ENCODE results near the gene PITRM1.

PITRM1 gene

DNA sequence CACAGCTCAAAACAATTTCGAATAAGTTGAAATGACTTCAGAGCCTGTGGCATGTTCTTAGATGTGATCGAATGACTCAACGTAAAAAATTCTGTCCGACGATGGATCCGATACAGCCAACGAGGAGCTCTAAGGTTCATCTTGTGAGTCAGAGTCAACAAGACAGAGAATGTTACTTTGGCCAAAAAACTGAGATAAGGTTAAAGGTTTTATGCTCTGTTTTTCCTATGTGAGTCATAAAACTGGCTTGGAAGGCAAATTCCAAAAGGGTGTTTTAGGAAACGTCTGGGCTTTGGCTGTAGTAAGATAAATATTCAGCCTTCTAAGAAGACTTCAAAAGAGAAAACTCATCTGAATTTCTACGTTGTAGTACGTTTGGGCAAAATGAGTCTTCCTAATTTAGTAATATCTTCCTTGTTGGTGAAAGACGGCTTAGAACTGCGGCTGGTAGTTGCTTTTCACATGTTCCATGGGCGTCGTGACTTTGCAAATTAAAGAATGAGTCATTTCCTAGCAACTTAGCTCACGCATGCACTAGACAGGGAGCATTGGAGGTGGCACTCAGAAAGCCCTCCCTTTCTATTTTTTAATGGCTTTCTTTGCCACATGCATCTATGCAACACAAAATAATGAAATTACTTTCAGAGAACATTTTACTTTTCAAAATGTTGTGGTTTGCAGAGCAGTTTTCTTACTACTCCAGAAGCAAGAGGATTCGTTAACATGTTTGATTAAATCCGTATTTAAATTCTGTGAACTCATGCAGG is 77.0 kb downstream of the PITRM1 start:
- DNase-seq, result peak; percentile 83
- H2BK120ac ChIP-seq (ENCODE audit: low read depth, low read length), result no peak overlapping the region
- peak overlapping the region; percentile 68 for H3K27ac ChIP-seq (ENCODE audit: low read depth, low read length)
- peak overlapping the region; percentile 77 for H3K18ac ChIP-seq (ENCODE audit: low read length)
- H4K8ac ChIP-seq (ENCODE audit: low read depth, low read length), result no peak overlapping the region
- H3K79me2 ChIP-seq (ENCODE audit: control insufficient read depth, insufficient read depth, low read length), result peaks cover 17% of the 10 kb centered on the region
- no peak overlapping the region for H3K9ac ChIP-seq (ENCODE audit: low read length)
- no peak overlapping the region for H3K4me2 ChIP-seq (ENCODE audit: low read length)
- H3K23ac ChIP-seq (ENCODE audit: low read length), result no peak overlapping the region
- H3K27me3 ChIP-seq (ENCODE audit: insufficient read depth, low read length, poor library complexity), result no peaks in the 10 kb centered on the region
- H3K4me1 ChIP-seq (ENCODE audit: control insufficient read depth, low read depth, low read length), result peaks cover 21% of the 10 kb centered on the region
- H3K4me3 ChIP-seq (ENCODE audit: low read length), result no peak overlapping the region
- no peak overlapping the region for H2AK5ac ChIP-seq (ENCODE audit: low read length)
- H2BK5ac ChIP-seq (ENCODE audit: low read length), result peak overlapping the region; percentile 8
- H3K79me1 ChIP-seq (ENCODE audit: low read length), result peaks cover 20% of the 10 kb centered on the region
- no peak overlapping the region for H2BK15ac ChIP-seq (replicated peaks; ENCODE audit: low read depth)
- H3K56ac ChIP-seq (ENCODE audit: low read length), result peak overlapping the region; percentile 17
- peaks cover 2% of the 10 kb centered on the region for H3K36me3 ChIP-seq (ENCODE audit: control insufficient read depth, insufficient read depth, low read length)
- no peak overlapping the region for H4K5ac ChIP-seq (ENCODE audit: low read length)
- WGBS (ENCODE audit: extremely low coverage, insufficient coverage, low lambda C conversion rate), result no CpG with 5 or more reads among the region's 17 CpGs
- H3K4ac ChIP-seq (ENCODE audit: low read depth, low read length), result no peak overlapping the region

DNA sequence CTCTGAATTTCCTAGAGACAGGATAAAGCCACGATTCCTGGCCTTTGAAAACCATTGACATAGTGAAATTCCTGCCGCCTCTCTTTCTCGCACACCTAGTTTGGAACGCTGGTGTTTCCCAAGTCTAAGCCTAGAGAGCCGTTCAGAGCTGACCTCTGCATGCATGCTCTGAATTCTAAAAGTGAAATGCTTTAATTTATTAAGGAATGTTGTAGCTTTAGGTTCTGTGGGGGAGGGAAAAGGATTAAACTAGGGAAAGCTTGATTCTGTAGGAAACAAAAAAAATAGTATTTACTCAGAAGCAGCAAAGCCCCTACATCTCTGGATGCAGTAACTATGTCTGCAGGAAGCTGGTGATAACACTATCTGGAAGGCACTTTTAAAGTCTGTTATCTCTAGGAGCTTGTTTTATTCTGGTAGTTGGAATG is 78.0 kb downstream of the PITRM1 start:
- Histone ChIP-seq H3K27me3 (ENCODE audit: insufficient read depth, low read length, poor library complexity) (no peaks in the 10 kb centered on the region), H2BK5ac (ENCODE audit: low read length) (peak overlapping the region; percentile 12), H3K79me1 (ENCODE audit: low read length) (peaks cover 24% of the 10 kb centered on the region), H4K5ac (ENCODE audit: low read length) (no peak overlapping the region), H3K27ac (ENCODE audit: low read depth, low read length) (peak overlapping the region; percentile 68), H3K4me2 (ENCODE audit: low read length) (no peak overlapping the region), H2BK15ac (replicated peaks; ENCODE audit: low read depth) (no peak overlapping the region), H2BK120ac (ENCODE audit: low read depth, low read length) (no peak overlapping the region), H2AK5ac (ENCODE audit: low read length) (no peak overlapping the region), H3K56ac (ENCODE audit: low read length) (peak overlapping the region; percentile 49), H3K4ac (ENCODE audit: low read depth, low read length) (no peak overlapping the region), H3K23ac (ENCODE audit: low read length) (no peak overlapping the region), H3K4me1 (ENCODE audit: control insufficient read depth, low read depth, low read length) (peaks cover 25% of the 10 kb centered on the region), H3K9ac (ENCODE audit: low read length) (no peak overlapping the region), H3K36me3 (ENCODE audit: control insufficient read depth, insufficient read depth, low read length) (peaks cover under 1% of the 10 kb centered on the region), H4K8ac (ENCODE audit: low read depth, low read length) (no peak overlapping the region), H3K18ac (ENCODE audit: low read length) (peak overlapping the region; percentile 60), H3K79me2 (ENCODE audit: control insufficient read depth, insufficient read depth, low read length) (peaks cover 23% of the 10 kb centered on the region), H3K4me3 (ENCODE audit: low read length) (no peak overlapping the region)
- WGBS (ENCODE audit: extremely low coverage, insufficient coverage, low lambda C conversion rate), result no CpG with 5 or more reads among the region's 5 CpGs
- peak; percentile 92 for DNase-seq

DNA sequence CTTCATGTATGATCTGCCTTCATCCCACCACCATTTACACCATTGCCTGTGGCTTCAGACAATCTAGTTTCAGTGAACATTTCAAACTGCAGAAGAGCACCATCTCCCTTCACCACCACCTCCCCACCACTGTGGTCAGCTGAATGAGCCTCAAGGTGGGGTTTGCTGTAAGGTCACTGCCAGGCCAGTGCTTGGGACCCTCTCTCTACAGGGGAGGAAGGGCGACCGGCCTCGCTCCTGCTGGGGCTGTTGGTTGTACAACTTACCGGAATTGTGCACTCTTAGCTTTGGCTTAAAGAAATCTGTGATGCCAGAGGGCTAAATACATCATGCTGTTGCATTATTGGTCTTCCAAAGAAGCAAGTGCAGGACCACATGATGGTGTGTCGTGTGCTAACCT is 78.6 kb downstream of the PITRM1 start:
- H2BK5ac ChIP-seq (ENCODE audit: low read length), result peak overlapping the region; percentile 49
- H4K5ac ChIP-seq (ENCODE audit: low read length), result no peak overlapping the region
- peak overlapping the region; percentile 65 for H3K4ac ChIP-seq (ENCODE audit: low read depth, low read length)
- peak overlapping the region; percentile 2 for H3K18ac ChIP-seq (ENCODE audit: low read length)
- no peak overlapping the region for H2BK120ac ChIP-seq (ENCODE audit: low read depth, low read length)
- H3K79me2 ChIP-seq (ENCODE audit: control insufficient read depth, insufficient read depth, low read length), result peaks cover 27% of the 10 kb centered on the region
- no peak overlapping the region for H3K4me3 ChIP-seq (ENCODE audit: low read length)
- DNase-seq, result no peak
- H3K27me3 ChIP-seq (ENCODE audit: insufficient read depth, low read length, poor library complexity), result no peaks in the 10 kb centered on the region
- H4K8ac ChIP-seq (ENCODE audit: low read depth, low read length), result no peak overlapping the region
- peaks cover 25% of the 10 kb centered on the region for H3K4me1 ChIP-seq (ENCODE audit: control insufficient read depth, low read depth, low read length)
- H3K79me1 ChIP-seq (ENCODE audit: low read length), result peaks cover 26% of the 10 kb centered on the region
- WGBS (ENCODE audit: extremely low coverage, insufficient coverage, low lambda C conversion rate), result no CpG with 5 or more reads among the region's 5 CpGs
- H3K27ac ChIP-seq (ENCODE audit: low read depth, low read length), result peak overlapping the region; percentile 4
- H3K36me3 ChIP-seq (ENCODE audit: control insufficient read depth, insufficient read depth, low read length), result no peaks in the 10 kb centered on the region
- H3K23ac ChIP-seq (ENCODE audit: low read length), result no peak overlapping the region
- H3K56ac ChIP-seq (ENCODE audit: low read length), result peak overlapping the region; percentile 79
- no peak overlapping the region for H2BK15ac ChIP-seq (replicated peaks; ENCODE audit: low read depth)
- no peak overlapping the region for H3K9ac ChIP-seq (ENCODE audit: low read length)
- H2AK5ac ChIP-seq (ENCODE audit: low read length), result peak overlapping the region; percentile 77
- H3K4me2 ChIP-seq (ENCODE audit: low read length), result no peak overlapping the region

DNA sequence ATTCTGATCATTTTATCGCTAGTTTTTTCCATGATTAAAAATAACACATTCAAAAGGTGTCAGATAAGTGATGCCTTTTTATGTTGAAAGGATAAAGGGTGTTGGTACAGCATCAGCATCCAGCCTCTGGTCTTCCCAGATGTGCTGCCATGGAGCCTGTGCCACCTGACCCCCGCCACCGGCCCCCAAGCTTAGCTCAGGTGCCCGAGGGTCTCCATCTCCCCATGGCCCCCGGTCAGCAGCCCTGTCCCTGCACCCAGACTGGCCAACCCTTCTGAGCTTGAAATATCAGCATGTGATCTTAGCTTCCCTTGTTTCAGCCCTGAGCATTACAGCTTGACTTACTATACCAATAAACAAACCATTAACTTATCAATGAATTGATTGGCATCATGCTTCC is 80.7 kb downstream of the PITRM1 start:
- H3K79me1 ChIP-seq (ENCODE audit: low read length), result peaks cover 21% of the 10 kb centered on the region
- no peak overlapping the region for H2BK15ac ChIP-seq (replicated peaks; ENCODE audit: low read depth)
- no CpG with 5 or more reads among the region's 5 CpGs for WGBS (ENCODE audit: extremely low coverage, insufficient coverage, low lambda C conversion rate)
- H3K56ac ChIP-seq (ENCODE audit: low read length), result no peak overlapping the region
- H3K23ac ChIP-seq (ENCODE audit: low read length), result no peak overlapping the region
- peaks cover 27% of the 10 kb centered on the region for H3K79me2 ChIP-seq (ENCODE audit: control insufficient read depth, insufficient read depth, low read length)
- H3K27me3 ChIP-seq (ENCODE audit: insufficient read depth, low read length, poor library complexity), result no peaks in the 10 kb centered on the region
- H2BK5ac ChIP-seq (ENCODE audit: low read length), result no peak overlapping the region
- no peak overlapping the region for H2BK120ac ChIP-seq (ENCODE audit: low read depth, low read length)
- H3K27ac ChIP-seq (ENCODE audit: low read depth, low read length), result no peak overlapping the region
- no peak overlapping the region for H3K4me3 ChIP-seq (ENCODE audit: low read length)
- no peak overlapping the region for H3K9ac ChIP-seq (ENCODE audit: low read length)
- H3K4me2 ChIP-seq (ENCODE audit: low read length), result no peak overlapping the region
- H3K4ac ChIP-seq (ENCODE audit: low read depth, low read length), result no peak overlapping the region
- DNase-seq, result no peak
- H2AK5ac ChIP-seq (ENCODE audit: low read length), result no peak overlapping the region
- no peak overlapping the region for H3K18ac ChIP-seq (ENCODE audit: low read length)
- H4K5ac ChIP-seq (ENCODE audit: low read length), result no peak overlapping the region
- no peaks in the 10 kb centered on the region for H3K36me3 ChIP-seq (ENCODE audit: control insufficient read depth, insufficient read depth, low read length)
- no peak overlapping the region for H4K8ac ChIP-seq (ENCODE audit: low read depth, low read length)
- H3K4me1 ChIP-seq (ENCODE audit: control insufficient read depth, low read depth, low read length), result peaks cover 25% of the 10 kb centered on the region

DNA sequence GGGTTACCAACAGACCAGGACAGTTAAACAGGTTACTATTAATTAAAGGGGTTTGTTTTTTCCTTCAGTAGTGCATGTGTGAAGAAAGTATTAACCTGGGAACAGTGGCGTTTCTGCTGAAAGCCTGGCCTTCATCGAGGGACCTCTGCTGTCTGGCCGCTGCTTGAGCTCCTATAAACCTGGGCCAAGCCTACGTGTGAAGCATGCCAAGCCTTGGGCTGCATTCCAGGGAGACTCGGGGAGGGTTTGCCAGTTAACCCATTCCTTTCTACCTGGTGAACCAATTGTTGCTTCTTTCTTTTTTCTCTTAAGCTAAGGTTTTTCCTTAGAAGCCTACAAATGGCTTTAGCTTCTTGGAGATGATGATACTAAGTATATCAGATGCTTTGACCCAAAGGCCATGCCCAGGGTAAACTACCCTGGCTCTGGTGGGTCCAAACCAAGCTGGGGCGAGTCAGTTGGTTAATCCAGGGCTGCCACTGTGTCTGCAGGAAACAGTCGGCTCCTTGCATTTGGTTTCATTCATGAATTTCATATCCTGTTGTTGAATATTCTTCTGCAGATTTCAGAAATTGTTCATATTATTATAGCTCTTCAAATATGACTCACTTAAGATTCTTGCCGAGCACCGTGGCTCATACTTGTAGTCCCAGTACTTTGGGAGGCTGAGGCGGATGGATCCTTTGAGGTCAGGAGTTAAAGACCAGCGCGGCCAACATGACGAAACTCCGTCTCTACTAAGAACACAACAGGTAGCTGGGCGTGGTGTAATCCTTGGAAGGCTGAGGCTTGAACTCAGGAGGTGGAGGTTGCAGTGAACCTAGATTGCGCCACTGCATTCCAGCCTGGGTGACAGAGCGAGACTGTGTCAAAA is 81.4 kb downstream of the PITRM1 start:
- H4K5ac ChIP-seq (ENCODE audit: low read length), result no peak overlapping the region
- H3K4ac ChIP-seq (ENCODE audit: low read depth, low read length), result no peak overlapping the region
- no peak overlapping the region for H3K4me2 ChIP-seq (ENCODE audit: low read length)
- H3K79me1 ChIP-seq (ENCODE audit: low read length), result peaks cover 22% of the 10 kb centered on the region
- H3K79me2 ChIP-seq (ENCODE audit: control insufficient read depth, insufficient read depth, low read length), result peaks cover 32% of the 10 kb centered on the region
- no peak overlapping the region for H3K4me3 ChIP-seq (ENCODE audit: low read length)
- no peak overlapping the region for H4K8ac ChIP-seq (ENCODE audit: low read depth, low read length)
- no peak overlapping the region for H3K27ac ChIP-seq (ENCODE audit: low read depth, low read length)
- DNase-seq, result peak; percentile 89
- no peak overlapping the region for H2BK120ac ChIP-seq (ENCODE audit: low read depth, low read length)
- no peak overlapping the region for H2AK5ac ChIP-seq (ENCODE audit: low read length)
- peaks cover under 1% of the 10 kb centered on the region for H3K36me3 ChIP-seq (ENCODE audit: control insufficient read depth, insufficient read depth, low read length)
- H3K56ac ChIP-seq (ENCODE audit: low read length), result peak overlapping the region; percentile 27
- no peak overlapping the region for H3K9ac ChIP-seq (ENCODE audit: low read length)
- no CpG with 5 or more reads among the region's 17 CpGs for WGBS (ENCODE audit: extremely low coverage, insufficient coverage, low lambda C conversion rate)
- no peak overlapping the region for H2BK5ac ChIP-seq (ENCODE audit: low read length)
- H3K4me1 ChIP-seq (ENCODE audit: control insufficient read depth, low read depth, low read length), result peaks cover 23% of the 10 kb centered on the region
- H3K18ac ChIP-seq (ENCODE audit: low read length), result no peak overlapping the region
- no peak overlapping the region for H2BK15ac ChIP-seq (replicated peaks; ENCODE audit: low read depth)
- no peaks in the 10 kb centered on the region for H3K27me3 ChIP-seq (ENCODE audit: insufficient read depth, low read length, poor library complexity)
- no peak overlapping the region for H3K23ac ChIP-seq (ENCODE audit: low read length)

All from mesendoderm (in vitro differentiated cells).